ENCODE data around the gene C19orf67. TPM values are rescaled to one million over a fixed set of nuclear protein-coding genes. Genes with fewer than 3 reads are reported as not detected.
A peak's percentile ranks its signal among the peaks of the same experiment; 100 is the strongest.

Gene C19orf67
- total RNA-seq, 1 donor from 2014 or later = not detected

DNA sequence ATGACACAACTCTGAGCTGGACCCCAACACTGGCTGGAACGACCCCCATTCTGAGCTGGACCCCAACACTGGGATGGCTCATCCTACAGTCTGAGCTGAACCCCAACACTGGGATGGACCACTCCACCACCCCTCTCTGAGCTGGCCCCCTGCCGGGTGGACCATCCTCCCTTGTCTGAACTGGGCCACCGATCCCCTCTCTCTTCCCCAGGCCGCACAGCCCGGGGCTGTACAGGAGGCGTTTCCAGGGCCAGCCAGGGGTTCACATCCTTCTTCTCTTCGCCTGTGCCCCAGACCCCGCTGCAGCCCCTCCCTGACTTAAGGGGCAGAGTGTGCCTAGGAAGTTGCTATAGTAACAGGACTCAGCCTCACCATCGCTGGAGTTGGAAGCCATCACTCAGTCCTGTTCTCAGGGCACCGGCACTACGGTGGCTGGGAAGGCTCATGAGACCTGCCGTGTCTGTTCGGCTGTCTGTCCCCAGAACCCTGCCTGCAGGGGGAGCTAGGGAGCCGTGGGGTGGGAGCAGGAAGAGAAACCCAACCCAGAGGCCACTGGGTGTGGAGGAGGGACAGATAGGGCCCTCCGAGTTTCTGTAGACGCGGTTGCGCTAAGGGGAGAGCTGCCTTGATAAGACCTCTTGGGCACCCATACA, 28.3 kb upstream of the C19orf67 start:
- Mint-ChIP-seq H3K4me3 (ENCODE audit: unreplicated experiment) (no peak overlapping the region), H3K27ac (ENCODE audit: unreplicated experiment) (peak overlapping the region; percentile 82)
- DNase-seq (ENCODE audit: low spot score) = no peak

DNA sequence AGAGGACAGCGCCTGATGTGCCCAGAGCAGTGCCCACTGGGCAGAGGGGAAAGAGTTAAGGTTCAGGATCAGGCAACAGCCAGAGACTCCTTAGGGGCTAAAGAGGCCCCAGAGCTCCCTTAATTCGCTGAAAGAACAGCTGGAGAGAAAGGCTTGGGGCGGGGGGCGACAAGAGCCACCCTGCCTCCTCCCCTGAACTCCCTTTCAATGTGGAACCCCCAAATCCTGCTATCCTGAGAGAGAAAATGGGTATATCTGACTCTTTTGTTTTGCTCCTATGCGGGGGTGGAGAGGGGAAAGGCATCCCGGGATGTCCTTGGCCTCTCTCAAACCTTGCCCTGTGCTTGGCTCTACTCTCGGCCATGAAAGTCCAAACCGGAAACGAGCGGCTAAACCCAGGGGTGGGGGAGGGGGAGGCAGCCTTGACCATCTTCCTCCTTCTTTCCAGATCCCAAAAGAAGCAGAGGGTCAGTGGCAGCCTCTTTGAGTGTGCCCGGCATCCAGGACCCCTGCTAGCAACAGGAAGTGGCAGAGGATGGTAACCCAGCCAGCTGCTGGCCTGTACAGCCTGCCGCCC, 27.3 kb upstream of the C19orf67 start:
- no peak for DNase-seq (ENCODE audit: low spot score)
- H3K4me3 Mint-ChIP-seq (ENCODE audit: unreplicated experiment) = peak overlapping the region; percentile 54
- TF ChIP-seq, protein P1, sequence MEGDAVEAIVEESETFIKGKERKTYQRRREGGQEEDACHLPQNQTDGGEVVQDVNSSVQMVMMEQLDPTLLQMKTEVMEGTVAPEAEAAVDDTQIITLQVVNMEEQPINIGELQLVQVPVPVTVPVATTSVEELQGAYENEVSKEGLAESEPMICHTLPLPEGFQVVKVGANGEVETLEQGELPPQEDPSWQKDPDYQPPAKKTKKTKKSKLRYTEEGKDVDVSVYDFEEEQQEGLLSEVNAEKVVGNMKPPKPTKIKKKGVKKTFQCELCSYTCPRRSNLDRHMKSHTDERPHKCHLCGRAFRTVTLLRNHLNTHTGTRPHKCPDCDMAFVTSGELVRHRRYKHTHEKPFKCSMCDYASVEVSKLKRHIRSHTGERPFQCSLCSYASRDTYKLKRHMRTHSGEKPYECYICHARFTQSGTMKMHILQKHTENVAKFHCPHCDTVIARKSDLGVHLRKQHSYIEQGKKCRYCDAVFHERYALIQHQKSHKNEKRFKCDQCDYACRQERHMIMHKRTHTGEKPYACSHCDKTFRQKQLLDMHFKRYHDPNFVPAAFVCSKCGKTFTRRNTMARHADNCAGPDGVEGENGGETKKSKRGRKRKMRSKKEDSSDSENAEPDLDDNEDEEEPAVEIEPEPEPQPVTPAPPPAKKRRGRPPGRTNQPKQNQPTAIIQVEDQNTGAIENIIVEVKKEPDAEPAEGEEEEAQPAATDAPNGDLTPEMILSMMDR (IDR thresholded peaks at IDR 0.05) = no peak
- no peaks in the 10 kb centered on the region for H3K36me3 Mint-ChIP-seq (ENCODE audit: low read depth)
- H3K4me1 Mint-ChIP-seq (ENCODE audit: low read depth) = peaks cover 36% of the 10 kb centered on the region
- peak overlapping the region; percentile 82 for H3K27ac Mint-ChIP-seq (ENCODE audit: unreplicated experiment)
- H3K27me3 Mint-ChIP-seq (ENCODE audit: low read depth) = no peaks in the 10 kb centered on the region
- H3K9me3 Mint-ChIP-seq (ENCODE audit: low read depth) = no peaks in the 10 kb centered on the region

More for the DNA sequence above, 28.3 kb upstream of the C19orf67 start:
- TF ChIP-seq, protein P1 (IDR thresholded peaks at IDR 0.05) = peak; percentile 21
- Mint-ChIP-seq H3K4me1 (ENCODE audit: low read depth) (peaks cover 41% of the 10 kb centered on the region), H3K9me3 (ENCODE audit: low read depth) (no peaks in the 10 kb centered on the region), H3K36me3 (ENCODE audit: low read depth) (no peaks in the 10 kb centered on the region), H3K27me3 (ENCODE audit: low read depth) (no peaks in the 10 kb centered on the region)

DNA sequence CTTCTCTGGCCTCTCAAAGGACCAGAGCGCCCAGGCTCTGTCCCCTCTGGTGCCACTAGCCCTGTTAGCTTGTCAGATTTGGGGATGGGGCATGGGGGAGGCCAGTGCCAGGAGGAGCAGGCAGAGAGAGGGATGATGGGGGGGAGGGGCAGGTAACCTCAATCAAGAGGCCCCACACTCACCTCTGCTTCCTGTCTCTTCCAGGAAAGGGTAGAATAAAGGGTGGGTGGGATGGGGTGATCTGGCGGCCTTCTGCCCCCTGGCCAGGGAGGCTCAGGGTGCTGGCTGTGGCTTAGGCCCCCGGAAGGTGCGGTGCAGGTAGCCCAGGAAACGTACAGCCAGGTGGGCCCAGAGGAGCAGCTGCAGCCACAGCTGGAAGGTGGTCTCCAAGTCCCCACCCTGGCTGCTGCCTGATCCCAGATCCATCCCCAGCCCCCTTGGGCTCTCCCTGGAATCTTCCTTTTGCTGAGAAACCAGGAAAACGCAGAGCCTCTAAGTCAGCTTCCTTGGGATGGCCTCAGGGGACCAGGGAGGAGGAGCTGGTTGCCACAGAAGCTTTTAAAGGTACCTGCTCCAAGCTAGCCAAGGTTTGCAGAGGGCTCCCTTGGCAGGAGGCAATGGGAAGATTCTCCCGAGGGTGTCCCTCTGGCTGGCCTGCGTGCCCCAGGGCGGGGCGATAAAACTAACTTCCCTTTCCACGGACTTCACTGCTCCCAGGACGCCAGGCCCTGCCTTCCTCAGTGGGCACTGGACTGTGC, 26.6 kb upstream of the C19orf67 start:
- no peaks in the 10 kb centered on the region for H3K27me3 Mint-ChIP-seq (ENCODE audit: low read depth)
- H3K9me3 Mint-ChIP-seq (ENCODE audit: low read depth) = no peaks in the 10 kb centered on the region
- peak overlapping the region; percentile 54 for H3K4me3 Mint-ChIP-seq (ENCODE audit: unreplicated experiment)
- H3K27ac Mint-ChIP-seq (ENCODE audit: unreplicated experiment) = peak overlapping the region; percentile 82
- TF ChIP-seq, protein P1 (IDR thresholded peaks at IDR 0.05) = no peak
- H3K4me1 Mint-ChIP-seq (ENCODE audit: low read depth) = peaks cover 36% of the 10 kb centered on the region
- no peak for DNase-seq (ENCODE audit: low spot score)
- H3K36me3 Mint-ChIP-seq (ENCODE audit: low read depth) = no peaks in the 10 kb centered on the region

DNA sequence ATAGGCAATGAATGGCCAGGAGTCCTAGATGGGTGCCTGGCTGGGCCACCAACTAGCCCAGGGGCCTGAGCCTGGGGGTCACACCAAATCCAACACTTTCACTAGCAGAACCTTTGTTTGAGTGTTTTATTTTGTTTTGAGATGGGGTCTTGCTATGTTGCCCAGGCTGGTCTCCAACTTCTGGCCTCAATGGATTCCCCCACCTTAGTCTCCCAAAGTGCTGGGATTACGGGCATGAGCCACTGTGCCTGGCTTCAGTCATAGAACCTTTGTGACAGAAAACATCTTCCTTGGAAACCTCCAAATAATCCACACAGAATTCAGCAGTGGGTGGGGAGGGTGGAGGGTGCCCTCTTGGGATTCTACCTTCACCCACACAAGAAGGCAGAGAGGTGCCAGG, 25.9 kb upstream of the C19orf67 start:
- H3K27me3 Mint-ChIP-seq (ENCODE audit: low read depth) = no peaks in the 10 kb centered on the region
- no peaks in the 10 kb centered on the region for H3K9me3 Mint-ChIP-seq (ENCODE audit: low read depth)
- H3K36me3 Mint-ChIP-seq (ENCODE audit: low read depth) = no peaks in the 10 kb centered on the region
- peaks cover 31% of the 10 kb centered on the region for H3K4me1 Mint-ChIP-seq (ENCODE audit: low read depth)
- TF ChIP-seq, protein P1 (IDR thresholded peaks at IDR 0.05) = no peak
- H3K4me3 Mint-ChIP-seq (ENCODE audit: unreplicated experiment) = no peak overlapping the region
- H3K27ac Mint-ChIP-seq (ENCODE audit: unreplicated experiment) = no peak overlapping the region
- DNase-seq (ENCODE audit: low spot score) = no peak

DNA sequence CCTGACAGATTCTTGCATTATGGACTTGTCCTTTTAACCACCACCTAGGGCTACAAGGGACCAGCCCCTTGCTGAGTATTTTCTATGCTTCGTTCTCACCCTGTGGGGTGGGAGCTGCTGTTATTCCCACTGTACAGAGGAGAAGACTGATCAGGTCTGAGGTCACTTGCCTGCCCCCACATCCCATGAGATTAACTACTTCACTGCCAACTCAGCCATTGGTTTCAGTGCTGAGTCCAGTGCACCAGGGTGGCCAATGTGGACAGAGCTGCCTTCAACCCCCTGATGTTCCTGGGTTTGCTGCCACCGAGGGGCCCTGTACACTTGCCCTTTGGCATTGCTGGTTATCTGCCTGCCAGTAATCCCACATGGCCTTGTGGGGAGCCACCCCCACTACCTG, 25.1 kb upstream of the C19orf67 start:
- peak overlapping the region; percentile 12 for H3K27ac Mint-ChIP-seq (ENCODE audit: unreplicated experiment)
- TF ChIP-seq, protein P1 (IDR thresholded peaks at IDR 0.05) = no peak
- no peaks in the 10 kb centered on the region for H3K27me3 Mint-ChIP-seq (ENCODE audit: low read depth)
- no peak for DNase-seq (ENCODE audit: low spot score)
- H3K36me3 Mint-ChIP-seq (ENCODE audit: low read depth) = peaks cover 2% of the 10 kb centered on the region
- peaks cover 23% of the 10 kb centered on the region for H3K4me1 Mint-ChIP-seq (ENCODE audit: low read depth)
- no peak overlapping the region for H3K4me3 Mint-ChIP-seq (ENCODE audit: unreplicated experiment)
- H3K9me3 Mint-ChIP-seq (ENCODE audit: low read depth) = no peaks in the 10 kb centered on the region

All from chondrocyte (in vitro differentiated cells).